ENCODE results near the gene NTRK3. TPM values are rescaled to one million over a fixed set of nuclear protein-coding genes. Genes with fewer than 3 reads are reported as not detected.

The NTRK3 gene
- total RNA-seq, 6 experiments from 2014 or later, result 0.35 to 0.75 (median 0.46) TPM

DNA sequence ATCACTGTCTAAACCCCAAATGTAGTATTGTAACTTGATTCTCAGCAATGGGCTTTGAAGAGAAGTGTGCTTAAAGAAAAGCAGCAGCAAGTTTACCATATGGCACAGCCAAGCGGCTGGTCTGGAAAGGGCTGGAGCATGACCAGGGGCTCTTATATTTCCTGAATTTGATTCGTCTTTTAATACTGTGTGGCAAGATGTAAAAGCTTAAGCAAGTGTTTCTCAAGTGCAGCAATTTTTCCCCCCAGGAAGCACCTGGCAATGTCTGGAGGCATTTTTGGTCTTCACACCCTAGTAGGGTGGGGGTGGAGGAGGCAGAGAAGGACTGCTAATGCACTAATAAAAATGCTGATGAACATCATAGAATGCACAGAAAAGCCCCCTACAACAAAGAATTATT is 397.9 kb downstream of the NTRK3 start:
- Histone ChIP-seq H3K27me3 (no peaks in the 10 kb centered on the region), H3K36me3 (no peaks in the 10 kb centered on the region), H3K9me3 (no peaks in the 10 kb centered on the region), H3K27ac (no peak overlapping the region), H3K4me3 (no peak overlapping the region), H3K4me1 (no peaks in the 10 kb centered on the region)
- TF ChIP-seq POLR2A (IDR thresholded peaks at IDR 0.05), result no peak
- TF ChIP-seq, protein P1, sequence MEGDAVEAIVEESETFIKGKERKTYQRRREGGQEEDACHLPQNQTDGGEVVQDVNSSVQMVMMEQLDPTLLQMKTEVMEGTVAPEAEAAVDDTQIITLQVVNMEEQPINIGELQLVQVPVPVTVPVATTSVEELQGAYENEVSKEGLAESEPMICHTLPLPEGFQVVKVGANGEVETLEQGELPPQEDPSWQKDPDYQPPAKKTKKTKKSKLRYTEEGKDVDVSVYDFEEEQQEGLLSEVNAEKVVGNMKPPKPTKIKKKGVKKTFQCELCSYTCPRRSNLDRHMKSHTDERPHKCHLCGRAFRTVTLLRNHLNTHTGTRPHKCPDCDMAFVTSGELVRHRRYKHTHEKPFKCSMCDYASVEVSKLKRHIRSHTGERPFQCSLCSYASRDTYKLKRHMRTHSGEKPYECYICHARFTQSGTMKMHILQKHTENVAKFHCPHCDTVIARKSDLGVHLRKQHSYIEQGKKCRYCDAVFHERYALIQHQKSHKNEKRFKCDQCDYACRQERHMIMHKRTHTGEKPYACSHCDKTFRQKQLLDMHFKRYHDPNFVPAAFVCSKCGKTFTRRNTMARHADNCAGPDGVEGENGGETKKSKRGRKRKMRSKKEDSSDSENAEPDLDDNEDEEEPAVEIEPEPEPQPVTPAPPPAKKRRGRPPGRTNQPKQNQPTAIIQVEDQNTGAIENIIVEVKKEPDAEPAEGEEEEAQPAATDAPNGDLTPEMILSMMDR (IDR thresholded peaks at IDR 0.05), result no peak
- intact Hi-C loops (cut with DNase I), result no loop called here
- DNase-seq, result no peak
- WGBS (ENCODE audit: insufficient coverage, low coverage, low lambda C conversion rate, missing lambda C conversion rate), result 14% methylated on average over 2 of the region's 2 CpGs
- ATAC-seq, result no peak

DNA sequence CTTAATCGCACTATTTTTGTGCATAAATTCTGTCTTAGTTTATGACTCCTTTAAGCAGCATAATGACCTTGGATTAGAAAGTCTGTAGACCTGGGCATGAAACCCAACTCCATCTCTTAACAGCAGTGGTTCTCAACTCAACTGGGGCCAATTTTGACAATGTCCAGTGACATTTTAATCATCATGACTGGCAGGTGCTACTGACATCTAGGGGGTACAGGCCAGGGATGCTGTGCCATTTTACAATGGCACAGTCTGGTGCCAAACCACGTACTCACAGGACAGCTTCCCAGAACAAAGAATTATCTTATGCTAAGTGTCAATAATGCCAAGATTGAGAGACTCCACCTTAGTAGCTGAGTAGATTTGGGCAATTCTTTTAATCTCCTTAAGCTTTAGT is 405.0 kb downstream of the NTRK3 start:
- Histone ChIP-seq H3K4me1 (no peaks in the 10 kb centered on the region), H3K27me3 (no peaks in the 10 kb centered on the region), H3K36me3 (no peaks in the 10 kb centered on the region), H3K27ac (no peak overlapping the region), H3K4me3 (no peak overlapping the region), H3K9me3 (no peaks in the 10 kb centered on the region)
- no peak for DNase-seq
- no peak for TF ChIP-seq POLR2A (IDR thresholded peaks at IDR 0.05)
- TF ChIP-seq, protein P1 (IDR thresholded peaks at IDR 0.05), result no peak
- no peak for ATAC-seq
- intact Hi-C loops (cut with DNase I), result no loop called here
- WGBS (ENCODE audit: insufficient coverage, low coverage, low lambda C conversion rate, missing lambda C conversion rate), result 63% methylated on average over 1 of the region's 2 CpGs

DNA sequence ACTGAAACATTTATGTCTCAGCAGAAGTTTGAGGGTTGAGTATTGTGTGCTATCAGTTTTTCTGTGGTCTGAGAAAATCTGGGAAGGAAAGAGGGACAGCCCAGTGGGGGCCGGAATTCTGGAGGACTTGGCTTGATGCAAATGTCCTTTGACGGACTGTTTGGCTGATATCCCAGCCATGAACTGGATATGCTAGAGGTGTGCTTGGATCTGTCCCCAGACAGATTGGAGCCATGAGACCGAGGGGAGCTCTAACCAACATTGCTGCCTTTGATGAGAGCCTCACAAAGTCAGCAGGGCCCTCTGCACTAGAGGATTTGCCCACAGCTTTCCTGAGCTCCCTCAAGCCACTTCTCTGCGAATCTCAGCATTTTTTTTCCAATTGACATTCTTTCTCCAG is 405.6 kb downstream of the NTRK3 start:
- Histone ChIP-seq H3K27ac (no peak overlapping the region), H3K36me3 (no peaks in the 10 kb centered on the region), H3K9me3 (no peaks in the 10 kb centered on the region), H3K27me3 (no peaks in the 10 kb centered on the region), H3K4me1 (no peaks in the 10 kb centered on the region), H3K4me3 (no peak overlapping the region)
- ATAC-seq (no peak), DNase-seq (no peak)
- no peak for TF ChIP-seq POLR2A (IDR thresholded peaks at IDR 0.05)
- TF ChIP-seq, protein P1 (IDR thresholded peaks at IDR 0.05), result no peak
- WGBS (ENCODE audit: insufficient coverage, low coverage, low lambda C conversion rate, missing lambda C conversion rate), result 44% methylated on average over 1 of the region's 4 CpGs
- intact Hi-C loops (cut with DNase I), result no loop called here

DNA sequence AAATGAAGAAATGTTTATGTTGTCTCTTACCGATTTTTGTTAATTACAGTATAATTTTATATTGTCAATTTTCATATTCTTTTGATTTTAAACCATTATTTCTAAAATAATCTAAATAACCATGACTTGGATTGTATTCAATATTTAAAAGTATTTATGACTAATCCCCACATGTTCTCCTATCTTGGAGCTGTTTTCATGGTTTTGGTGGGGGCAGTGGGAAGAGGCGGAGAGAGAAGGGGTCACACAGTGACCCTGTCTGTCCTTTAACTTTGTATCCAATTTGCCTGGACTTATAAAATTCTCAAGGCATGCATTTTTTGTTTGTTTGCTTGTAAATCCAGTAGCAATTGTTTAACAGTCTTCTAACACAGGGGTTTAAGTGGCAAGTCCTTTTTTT is 407.4 kb downstream of the NTRK3 start:
- 42% methylated on average over 2 of the region's 2 CpGs for WGBS (ENCODE audit: insufficient coverage, low coverage, low lambda C conversion rate, missing lambda C conversion rate)
- ATAC-seq, result no peak
- intact Hi-C loops (cut with DNase I), result no loop called here
- H3K9me3 ChIP-seq, result no peaks in the 10 kb centered on the region
- no peak for TF ChIP-seq POLR2A (IDR thresholded peaks at IDR 0.05)
- TF ChIP-seq, protein P1 (IDR thresholded peaks at IDR 0.05), result no peak
- no peak for DNase-seq
- no peaks in the 10 kb centered on the region for H3K4me1 ChIP-seq
- H3K4me3 ChIP-seq, result no peak overlapping the region
- H3K36me3 ChIP-seq, result no peaks in the 10 kb centered on the region
- no peaks in the 10 kb centered on the region for H3K27me3 ChIP-seq
- no peak overlapping the region for H3K27ac ChIP-seq

DNA sequence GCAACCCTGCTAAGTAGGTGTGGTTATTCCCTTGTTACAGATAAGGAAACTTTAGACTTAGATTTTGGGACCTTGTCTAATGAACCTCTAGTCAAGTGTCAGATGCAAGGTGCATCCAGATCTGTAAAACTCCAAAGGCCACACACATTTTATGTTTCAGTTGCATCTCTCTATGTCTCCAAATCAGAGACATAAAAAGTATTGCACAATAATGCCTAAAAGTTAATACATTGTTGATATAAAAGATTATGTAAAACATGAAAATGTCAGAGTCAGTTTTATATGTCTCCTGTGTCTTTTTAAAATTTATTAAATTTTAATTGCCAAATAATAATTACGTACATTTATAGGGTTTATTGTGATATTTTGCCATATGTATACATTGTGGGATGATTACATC is 408.5 kb downstream of the NTRK3 start:
- ATAC-seq, result no peak
- Histone ChIP-seq H3K4me3 (no peak overlapping the region), H3K9me3 (no peaks in the 10 kb centered on the region), H3K27ac (no peak overlapping the region), H3K27me3 (no peaks in the 10 kb centered on the region), H3K36me3 (no peaks in the 10 kb centered on the region), H3K4me1 (no peaks in the 10 kb centered on the region)
- DNase-seq, result no peak
- TF ChIP-seq, protein P1 (IDR thresholded peaks at IDR 0.05), result no peak
- TF ChIP-seq POLR2A (IDR thresholded peaks at IDR 0.05), result no peak
- WGBS (ENCODE audit: insufficient coverage, low coverage, low lambda C conversion rate, missing lambda C conversion rate), result 26% methylated on average over 1 of the region's 1 CpG
- intact Hi-C loops (cut with DNase I), result no loop called here
